HG03558 (cell line): Measurements from ENCODE around the gene NRIP3.
"Not testable (repeated sequence)": the region's sequence is repeated elsewhere in the genome, so short reads cannot be mapped to it uniquely, and the experiment has no call there.

Source experiments
- ATAC-seq: cut with Tn5 transposase; IDR thresholded peaks from one replicate; pipeline ENCODE4 v1.9.1; 2021; ENCODE audit warnings: moderate number of reproducible peaks; ENCODE audit not compliant: unreplicated experiment; ENCODE audit errors: extremely low read depth

The NRIP3 gene

DNA sequence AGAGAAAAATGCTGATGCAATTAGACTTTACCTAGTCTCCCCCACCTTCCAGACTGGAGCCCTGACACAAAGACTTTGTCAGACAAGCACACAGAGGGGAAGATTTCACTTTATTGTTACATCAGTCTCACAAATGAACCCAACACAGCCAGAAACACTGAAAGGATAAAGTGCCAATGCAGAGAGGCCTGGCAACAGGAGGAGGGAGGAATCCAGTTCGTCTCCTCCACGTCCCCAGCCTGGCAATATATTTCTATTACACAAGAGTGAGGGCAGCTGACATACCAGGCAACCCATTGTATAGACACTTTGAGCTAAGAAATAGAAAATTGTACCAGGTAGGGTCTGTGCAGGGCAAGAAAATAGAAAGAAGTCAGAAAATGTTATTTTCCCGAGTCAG, 23.3 kb downstream of the NRIP3 start:
- ATAC-seq: no peak

DNA sequence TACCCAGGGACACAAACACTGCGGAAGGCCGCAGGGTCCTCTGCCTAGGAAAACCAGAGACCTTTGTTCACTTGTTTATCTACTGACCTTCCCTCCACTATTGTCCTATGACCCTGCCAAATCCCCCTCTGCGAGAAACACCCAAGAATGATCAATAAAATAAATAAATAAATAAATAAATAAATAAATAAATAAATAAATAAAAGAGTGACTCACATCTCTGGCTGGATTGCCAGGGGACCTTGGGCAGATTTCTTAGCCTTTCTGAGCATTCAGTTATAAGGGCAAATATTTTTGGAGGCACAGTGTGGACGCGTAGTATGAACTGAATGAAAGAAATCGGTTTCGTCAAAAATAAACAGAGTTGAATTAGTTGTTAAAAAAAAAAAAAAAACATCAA, 24.4 kb downstream of the NRIP3 start:
- not testable (repeated sequence) for ATAC-seq

DNA sequence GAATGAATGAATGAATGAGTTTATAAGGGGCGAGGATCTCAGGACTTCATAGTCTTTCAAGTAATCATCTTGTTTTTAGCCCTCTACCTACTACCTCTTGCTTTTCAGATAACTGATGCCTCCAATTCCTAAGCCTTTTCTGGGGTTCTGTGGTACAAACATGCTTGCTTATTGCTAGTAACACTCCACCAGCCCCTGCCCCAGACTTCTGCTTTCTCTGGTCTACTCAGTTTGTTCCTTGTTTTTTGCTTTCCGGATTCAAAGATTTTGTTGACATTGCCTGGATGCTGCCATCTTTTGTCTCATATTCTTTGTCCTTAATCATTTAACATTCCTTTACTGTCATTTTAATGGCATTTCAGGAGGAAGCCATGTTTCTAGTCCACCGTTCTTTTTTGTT, 30.7 kb downstream of the NRIP3 start:
- ATAC-seq: no peak

DNA sequence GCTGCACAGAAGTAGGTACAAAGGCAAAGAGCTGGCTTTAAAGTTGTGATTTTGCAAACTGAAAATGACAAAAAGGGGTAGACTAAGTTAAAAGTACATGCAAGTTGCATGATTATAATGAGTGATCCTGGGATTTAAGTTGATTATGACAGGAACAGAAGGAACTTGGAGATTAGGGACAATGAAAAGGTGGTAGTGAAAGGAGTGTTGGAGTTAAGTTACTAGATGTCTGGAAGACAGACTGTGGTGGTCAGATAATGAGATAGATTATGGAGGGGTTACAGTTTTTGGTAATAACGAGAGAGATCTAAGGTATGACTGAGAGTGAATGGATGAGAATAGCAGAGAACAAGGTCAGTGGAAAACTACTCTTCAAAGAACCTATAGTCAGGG, 31.9 kb downstream of the NRIP3 start:
- no peak for ATAC-seq

DNA sequence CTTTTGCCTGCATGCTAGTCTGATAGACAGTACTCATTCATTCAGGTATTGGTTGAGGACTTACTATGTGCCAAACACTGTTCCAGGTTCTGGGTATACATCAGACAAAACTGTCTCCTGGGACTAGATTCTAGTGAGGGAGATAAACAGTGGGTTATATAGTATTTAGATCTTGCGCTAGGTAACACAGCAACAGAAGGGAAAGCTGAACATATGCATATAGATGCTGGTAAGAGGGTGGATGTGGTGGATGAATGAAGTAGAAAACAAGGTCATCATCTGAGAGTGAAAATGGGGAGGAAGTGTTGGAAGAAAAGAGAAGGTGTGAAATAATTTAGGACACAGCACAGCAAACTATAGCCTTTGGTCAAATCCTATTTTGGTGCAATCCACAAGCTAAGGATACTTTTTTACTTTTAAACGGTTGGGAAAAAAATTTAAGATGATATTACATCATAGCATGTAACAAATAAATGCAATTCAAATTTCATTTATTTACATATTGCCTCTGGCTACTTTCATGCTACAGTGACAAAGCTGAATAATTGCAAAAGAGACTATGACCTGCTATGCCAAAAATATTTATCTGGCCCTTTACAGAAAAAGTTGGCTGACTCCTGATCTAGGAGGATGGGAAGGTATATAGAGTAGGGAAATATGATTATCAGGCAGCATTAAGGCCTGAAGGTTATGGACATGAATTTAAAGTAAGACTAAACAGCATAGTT, 32.4 kb downstream of the NRIP3 start:
- no peak for ATAC-seq

GRCh38 chr11:8967184-8967583, 36.6 kb downstream of the NRIP3 start:
- ATAC-seq: no peak

DNA sequence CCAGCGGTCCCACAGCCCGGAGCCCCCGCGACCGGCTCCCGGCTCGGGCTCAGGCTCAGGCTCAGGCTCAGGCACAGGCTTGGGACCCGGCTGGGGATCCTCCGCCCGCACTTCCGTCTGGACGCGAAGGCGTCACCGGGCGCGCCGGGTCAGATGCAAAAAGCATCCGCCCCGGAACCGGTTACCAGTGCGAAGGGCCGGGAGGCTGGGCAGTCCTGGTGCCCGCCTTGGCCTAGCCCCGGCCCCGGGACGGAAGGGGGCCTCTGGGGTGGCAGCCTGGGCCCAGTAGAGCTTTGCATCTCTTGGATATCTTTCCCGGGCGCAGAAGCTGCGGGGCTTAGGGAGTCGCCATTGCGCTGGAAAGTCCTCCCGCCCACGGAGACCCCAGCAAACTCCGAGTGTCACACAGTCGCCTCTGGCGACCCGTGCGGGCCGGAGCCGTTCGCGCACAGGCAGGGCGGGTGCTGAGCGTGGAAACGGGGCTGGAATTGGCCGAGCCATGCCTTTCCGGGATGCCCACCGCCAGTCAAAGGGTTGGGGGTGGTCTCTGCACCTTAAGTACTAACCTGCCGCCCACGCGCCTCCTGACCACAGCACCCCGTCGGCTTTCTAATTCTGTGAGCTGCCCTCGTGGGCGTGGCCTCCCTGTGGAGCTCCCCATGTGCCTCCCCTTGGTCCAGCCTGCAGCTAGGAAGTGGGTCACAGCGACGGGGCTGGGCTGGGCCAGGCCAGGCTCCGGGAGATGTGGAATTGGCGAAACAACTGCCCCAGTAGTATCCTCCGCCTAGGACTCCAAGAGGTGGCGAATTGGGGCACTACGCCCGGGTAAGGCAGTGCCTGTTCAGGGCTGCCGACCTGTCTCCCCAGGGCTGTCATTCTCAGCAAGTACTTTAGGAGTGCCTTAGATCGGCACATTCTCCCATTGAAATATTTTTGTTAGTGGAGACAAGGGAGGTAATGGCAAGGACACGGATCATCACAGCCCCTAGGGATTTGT, 39.2 kb downstream of the NRIP3 start, which contains the start of gene TMEM9B:
TMEM9B (minus strand) TSS at position 119 of the 997 bp plus-strand sequence. CDS start 129 bp downstream, outside the sequence.
- peak; percentile 54 for ATAC-seq

GRCh38 chr11:8963569-8964323, 40.1 kb downstream of the NRIP3 start:
- ATAC-seq: peak; percentile 39

- ATAC-seq: no peak
Observed at GRCh38 chr11:8962841-8963240, 41.0 kb downstream of the NRIP3 start.

- ATAC-seq: no peak
Observed at GRCh38 chr11:8961401-8961800, 42.4 kb downstream of the NRIP3 start.

GRCh38 chr11:8959546-8960166, 44.1 kb downstream of the NRIP3 start:
- ATAC-seq: no peak

GRCh38 chr11:8956860-8957259, 46.9 kb downstream of the NRIP3 start:
- ATAC-seq: no peak

- no peak for ATAC-seq
Observed at GRCh38 chr11:8948886-8949285, 54.9 kb downstream of the NRIP3 start.

- ATAC-seq: no peak
Observed at GRCh38 chr11:8947230-8947943, 56.4 kb downstream of the NRIP3 start.

DNA sequence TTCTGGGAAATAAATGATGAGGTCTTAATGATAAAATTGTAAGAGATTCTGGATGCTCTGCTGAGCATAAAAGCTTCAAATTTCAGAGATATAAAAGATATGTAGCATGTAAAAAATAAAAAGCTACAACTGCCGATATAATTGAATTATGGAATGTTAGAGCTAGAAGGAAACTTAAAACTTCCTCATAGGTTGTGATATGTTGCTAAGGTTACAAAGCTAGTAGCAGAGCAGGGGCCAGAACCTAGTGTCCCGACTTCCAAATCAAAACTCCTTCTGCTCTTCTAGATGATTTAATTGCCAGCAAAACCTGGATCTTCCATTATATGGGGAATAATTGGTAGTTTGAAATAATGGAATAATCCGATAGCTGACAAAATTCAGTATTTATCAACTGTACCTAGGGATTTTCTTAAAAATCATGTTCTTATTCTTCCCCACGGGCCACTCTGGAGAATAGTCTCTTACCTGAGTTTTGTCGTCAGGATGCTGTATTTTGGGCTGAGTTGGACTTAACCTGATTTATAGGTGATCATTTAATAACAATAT, 61.2 kb downstream of the NRIP3 start, which contains the start of gene ASCL3:
ASCL3 (minus strand) TSS at position 499 of the 549 bp plus-strand sequence. CDS start 4,855 bp downstream, outside the sequence.
- no peak for ATAC-seq

- ATAC-seq: no peak
Observed at GRCh38 chr11:8941341-8942103, 62.3 kb downstream of the NRIP3 start.

- ATAC-seq: no peak
Observed at GRCh38 chr11:8937659-8938058, 66.1 kb downstream of the NRIP3 start.

- ATAC-seq: no peak
Observed at GRCh38 chr11:8937159-8937558, 66.6 kb downstream of the NRIP3 start.
